HEK293 (cell line): Measurements from ENCODE around the gene RBM45.

ENCODE experiments used
- CTCF ChIA-PET: fragments of 350-600 bp; formaldehyde crosslinking; extraction: SDS; loops from one replicate; lab custom pipeline; 2021; ENCODE audit warnings: antibody characterized with exemption; lab: Yijun Ruan, JAX
- POLR2A ChIA-PET: fragments of 300-600 bp; formaldehyde crosslinking; extraction: SDS; loops from one replicate; lab custom pipeline; 2020; ENCODE audit warnings: antibody characterized with exemption, inconsistent platforms; lab: Yijun Ruan, JAX
- H3K27ac ChIP-seq: fragments of 200-500 bp; sonication (Bioruptor generic); 2 replicates; pipeline ENCODE4 v1.5.1; 2014; ENCODE audit warnings: low read depth, low read length, control low read depth, inconsistent platforms; ENCODE audit errors: extremely low read depth
- H3K36me3 ChIP-seq, 2 experiments: fragments of 200-500 bp in 1 of 2; sonication (Bioruptor generic) in 1 of 2; 1 replicate in 1 of 2; 2 replicates in 1 of 2; pipeline ENCODE4 v1.5.1; 2014 to 2017; ENCODE audit warnings: inconsistent platforms in 2 of 2, low read length in 2 of 2; ENCODE audit not compliant: control insufficient read depth in 2 of 2, insufficient read depth in 1 of 2
- H3K4me1 ChIP-seq: fragments of 200-500 bp; sonication (Bioruptor generic); 2 replicates; pipeline ENCODE4 v1.5.1; 2014; ENCODE audit warnings: mild to moderate bottlenecking, low read length, inconsistent platforms; ENCODE audit not compliant: control insufficient read depth, insufficient read depth
- H3K4me3 ChIP-seq: 2 replicates; pipeline ENCODE4 v1.5.1; 2011; ENCODE audit warnings: low read depth, mild to moderate bottlenecking, control low read depth, low read length, moderate library complexity
- H3K9me3 ChIP-seq: fragments of 200-500 bp; sonication (Bioruptor generic); 2 replicates; pipeline ENCODE4 v1.5.1; 2014; ENCODE audit warnings: low read depth, low read length, inconsistent platforms; ENCODE audit not compliant: control insufficient read depth, insufficient read depth
- BCL6B ChIP-seq: fragments of 450-650 bp; formaldehyde crosslinking; IDR thresholded peaks from 2 replicates; pipeline ENCODE4 v1.5.1; 2017; ENCODE audit warnings: missing biosample characterization, missing genetic modification characterization
- GFI1B ChIP-seq: fragments of 450-650 bp; formaldehyde crosslinking; IDR thresholded peaks from 2 replicates; pipeline ENCODE4 v1.5.1; 2016; ENCODE audit warnings: missing biosample characterization, missing genetic modification characterization
- HOXD13 ChIP-seq: sonication (generic); formaldehyde crosslinking; IDR thresholded peaks from 2 replicates; pipeline ENCODE4 v1.8.0; 2022; ENCODE audit warnings: missing genetic modification reagents, borderline replicate concordance
- KLF1 ChIP-seq: fragments of 450-650 bp; formaldehyde crosslinking; IDR thresholded peaks from 2 replicates; pipeline ENCODE4 v1.5.1; 2016; ENCODE audit warnings: missing biosample characterization, missing genetic modification characterization
- KLF10 ChIP-seq: fragments of 450-650 bp; IDR thresholded peaks from 2 replicates; pipeline ENCODE4 v1.5.1; 2018; ENCODE audit warnings: missing biosample characterization, mild to moderate bottlenecking, missing genetic modification characterization
- OVOL3 ChIP-seq: fragments of 450-650 bp; formaldehyde crosslinking; IDR thresholded peaks from 2 replicates; pipeline ENCODE4 v1.5.1; 2016; ENCODE audit warnings: missing biosample characterization, missing genetic modification characterization
- SP7 ChIP-seq: fragments of 450-650 bp; formaldehyde crosslinking; IDR thresholded peaks from 2 replicates; pipeline ENCODE4 v1.5.1; 2016; ENCODE audit warnings: missing biosample characterization, missing genetic modification characterization
- ZBTB44 ChIP-seq: fragments of 450-650 bp; IDR thresholded peaks from 2 replicates; pipeline ENCODE4 v1.5.1; 2018; ENCODE audit warnings: missing biosample characterization, mild to moderate bottlenecking, missing genetic modification characterization
- ZBTB48 ChIP-seq: fragments of 450-650 bp; formaldehyde crosslinking; IDR thresholded peaks from 2 replicates; pipeline ENCODE4 v1.5.1; 2016; ENCODE audit warnings: missing biosample characterization, missing genetic modification characterization
- ZNF350 ChIP-seq: fragments of 450-650 bp; formaldehyde crosslinking; IDR thresholded peaks from 2 replicates; pipeline ENCODE4 v1.5.0; 2017; ENCODE audit warnings: missing biosample characterization, mild to moderate bottlenecking, missing genetic modification characterization
- ZNF398 ChIP-seq: fragments of 450-650 bp; formaldehyde crosslinking; IDR thresholded peaks from 2 replicates; pipeline ENCODE4 v1.5.1; 2017; ENCODE audit warnings: missing biosample characterization, missing genetic modification characterization
- ZNF48 ChIP-seq: fragments of 450-650 bp; formaldehyde crosslinking; IDR thresholded peaks from 2 replicates; pipeline ENCODE4 v1.5.1; 2016; ENCODE audit warnings: missing biosample characterization, missing genetic modification characterization
- ZNF544 ChIP-seq: fragments of 450-650 bp; formaldehyde crosslinking; IDR thresholded peaks from 2 replicates; pipeline ENCODE4 v1.5.0; 2017; ENCODE audit warnings: missing biosample characterization, missing genetic modification characterization
- ZNF600 ChIP-seq: fragments of 450-650 bp; formaldehyde crosslinking; IDR thresholded peaks from 2 replicates; pipeline ENCODE4 v1.5.1; 2016; ENCODE audit warnings: missing biosample characterization, missing genetic modification characterization
- ZNF658 ChIP-seq: fragments of 450-650 bp; formaldehyde crosslinking; IDR thresholded peaks from 2 replicates; pipeline ENCODE4; 2016; ENCODE audit warnings: missing biosample characterization, missing genetic modification characterization
- TF ChIP-seq, protein P1 (sequence below): fragments of 450-650 bp; formaldehyde crosslinking; IDR thresholded peaks from 2 replicates; pipeline ENCODE4; 2016; ENCODE audit warnings: missing biosample characterization, missing genetic modification characterization

RBM45 gene

GRCh38 chr2:178066890-178067669 lies 45.2 kb upstream of the RBM45 start:
- H3K4me1 ChIP-seq = no peaks in the 10 kb centered on the region
- H3K27ac ChIP-seq = no peak overlapping the region
- H3K36me3 ChIP-seq = no peaks in the 10 kb centered on the region
- TF ChIP-seq SP7 (tag by site-specific recombination) (no peak), ZNF600 (tag by site-specific recombination) (0 out of 2 replicates have a peak, but pooled peaks have one; percentile 37)
- ChIA-PET CTCF (no interaction called here), POLR2A (no interaction called here)
- H3K4me3 ChIP-seq = no peak overlapping the region
- no peaks in the 10 kb centered on the region for H3K9me3 ChIP-seq

GRCh38 chr2:178068823-178069454 lies 43.3 kb upstream of the RBM45 start:
- Histone ChIP-seq H3K4me1 (no peaks in the 10 kb centered on the region), H3K36me3 (no peaks in the 10 kb centered on the region), H3K9me3 (no peaks in the 10 kb centered on the region), H3K27ac (no peak overlapping the region), H3K4me3 (no peak overlapping the region)
- POLR2A ChIA-PET = no interaction called here
- CTCF ChIA-PET = interaction anchor here (0.6 to 2.0 kb wide), 4 partner anchors 85 to 272 kb away, joined by 3 to 9 read pairs (median 4); no protein-coding TSS in a partner anchor
- no peak for TF ChIP-seq ZBTB48 (tag by site-specific recombination)
- TF ChIP-seq, protein P1, sequence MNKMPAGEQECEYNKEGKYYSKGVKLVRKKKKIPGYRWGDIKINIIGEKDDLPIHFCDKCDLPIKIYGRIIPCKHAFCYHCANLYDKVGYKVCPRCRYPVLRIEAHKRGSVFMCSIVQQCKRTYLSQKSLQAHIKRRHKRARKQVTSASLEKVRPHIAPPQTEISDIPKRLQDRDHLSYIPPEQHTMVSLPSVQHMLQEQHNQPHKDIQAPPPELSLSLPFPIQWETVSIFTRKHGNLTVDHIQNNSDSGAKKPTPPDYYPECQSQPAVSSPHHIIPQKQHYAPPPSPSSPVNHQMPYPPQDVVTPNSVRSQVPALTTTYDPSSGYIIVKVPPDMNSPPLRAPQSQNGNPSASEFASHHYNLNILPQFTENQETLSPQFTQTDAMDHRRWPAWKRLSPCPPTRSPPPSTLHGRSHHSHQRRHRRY (tag by site-specific recombination) = no peak
- no peak for TF ChIP-seq KLF1 (tag by site-specific recombination)
- TF ChIP-seq KLF10 (tag by site-specific recombination) = no peak
- TF ChIP-seq HOXD13 = no peak
- no peak for TF ChIP-seq ZNF398
- no peak for TF ChIP-seq ZBTB44
- no peak for TF ChIP-seq ZNF48 (tag by site-specific recombination)
- no peak for TF ChIP-seq ZNF544
- no peak for TF ChIP-seq OVOL3
- TF ChIP-seq BCL6B (tag by site-specific recombination) = no peak
- TF ChIP-seq GFI1B (tag by site-specific recombination) = no peak
- no peak for TF ChIP-seq ZNF658 (tag by site-specific recombination)
- no peak for TF ChIP-seq ZNF350 (tag by site-specific recombination)
